IPS DF 4.7 (cell line): ENCODE data around the gene CMSS1.

Experiments used
- DNase-seq: peaks from one replicate; pipeline ENCODE4 v3.0.0-alpha.2; 2013; ENCODE audit warnings: low spot score; ENCODE audit errors: extremely low read depth

CMSS1 gene

GRCh38 chr3:99933971-99934750, 116.5 kb downstream of the CMSS1 start:
- DNase-seq = no peak

GRCh38 chr3:99934975-99935797, 117.5 kb downstream of the CMSS1 start:
- no peak for DNase-seq

- DNase-seq = no peak
Observed at GRCh38 chr3:99938270-99938911, 120.7 kb downstream of the CMSS1 start.

- no peak for DNase-seq
Observed at GRCh38 chr3:99939876-99940275, 122.2 kb downstream of the CMSS1 start.

- no peak for DNase-seq
Observed at GRCh38 chr3:99940350-99940749, 122.7 kb downstream of the CMSS1 start.

- no peak for DNase-seq
Observed at GRCh38 chr3:99941211-99941610, 123.5 kb downstream of the CMSS1 start.

- DNase-seq = no peak
Observed at GRCh38 chr3:99943931-99944761, 126.5 kb downstream of the CMSS1 start.

- DNase-seq = no peak
Observed at GRCh38 chr3:99945328-99945995, 127.8 kb downstream of the CMSS1 start.

- no peak for DNase-seq
Observed at GRCh38 chr3:99947356-99947755, 129.7 kb downstream of the CMSS1 start.

- no peak for DNase-seq
Observed at GRCh38 chr3:99948467-99949089, 130.9 kb downstream of the CMSS1 start.

- DNase-seq = no peak
Observed at GRCh38 chr3:99949956-99950670, 132.5 kb downstream of the CMSS1 start.

- no peak for DNase-seq
Observed at GRCh38 chr3:99950921-99951320, 133.3 kb downstream of the CMSS1 start.

GRCh38 chr3:99951701-99952100, 134.0 kb downstream of the CMSS1 start:
- no peak for DNase-seq

- no peak for DNase-seq
Observed at GRCh38 chr3:99952306-99952705, 134.6 kb downstream of the CMSS1 start.

- DNase-seq = no peak
Observed at GRCh38 chr3:99953596-99953995, 135.9 kb downstream of the CMSS1 start.

GRCh38 chr3:99954914-99955644, 137.4 kb downstream of the CMSS1 start:
- no peak for DNase-seq

GRCh38 chr3:99955773-99956562, 138.3 kb downstream of the CMSS1 start:
- DNase-seq = no peak

GRCh38 chr3:99957151-99957796, 139.6 kb downstream of the CMSS1 start:
- no peak for DNase-seq
